COR-L47 (cell line): ENCODE measurements around the gene PATZ1.

Source experiments
- DNase-seq: peaks from one replicate; lab custom pipeline; 2025; lab: John Stamatoyannopoulos, UW

Gene PATZ1

GRCh38 chr22:31282748-31283468 is 63.2 kb downstream of the PATZ1 start:
- DNase-seq = no peak

DNA sequence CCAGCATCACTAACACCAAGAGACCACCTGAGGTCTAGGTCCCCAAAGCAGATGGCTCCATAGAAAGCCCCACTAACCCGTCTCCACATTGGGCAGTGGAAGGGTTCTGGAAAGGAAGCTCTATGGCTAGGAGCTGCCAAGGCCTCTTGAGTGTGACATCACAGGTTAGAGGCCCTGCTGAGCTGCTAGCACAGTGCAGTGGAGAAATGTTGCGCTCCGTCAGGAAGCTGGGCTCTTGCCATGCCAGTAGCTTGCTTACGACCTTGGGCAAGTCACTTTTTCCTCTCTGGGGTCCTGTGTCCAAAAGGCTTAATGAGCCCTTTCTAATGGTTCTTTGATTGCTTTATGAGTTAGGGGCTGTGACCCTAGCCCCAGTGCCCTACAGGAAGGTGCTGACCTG is 64.4 kb downstream of the PATZ1 start:
- no peak for DNase-seq

DNA sequence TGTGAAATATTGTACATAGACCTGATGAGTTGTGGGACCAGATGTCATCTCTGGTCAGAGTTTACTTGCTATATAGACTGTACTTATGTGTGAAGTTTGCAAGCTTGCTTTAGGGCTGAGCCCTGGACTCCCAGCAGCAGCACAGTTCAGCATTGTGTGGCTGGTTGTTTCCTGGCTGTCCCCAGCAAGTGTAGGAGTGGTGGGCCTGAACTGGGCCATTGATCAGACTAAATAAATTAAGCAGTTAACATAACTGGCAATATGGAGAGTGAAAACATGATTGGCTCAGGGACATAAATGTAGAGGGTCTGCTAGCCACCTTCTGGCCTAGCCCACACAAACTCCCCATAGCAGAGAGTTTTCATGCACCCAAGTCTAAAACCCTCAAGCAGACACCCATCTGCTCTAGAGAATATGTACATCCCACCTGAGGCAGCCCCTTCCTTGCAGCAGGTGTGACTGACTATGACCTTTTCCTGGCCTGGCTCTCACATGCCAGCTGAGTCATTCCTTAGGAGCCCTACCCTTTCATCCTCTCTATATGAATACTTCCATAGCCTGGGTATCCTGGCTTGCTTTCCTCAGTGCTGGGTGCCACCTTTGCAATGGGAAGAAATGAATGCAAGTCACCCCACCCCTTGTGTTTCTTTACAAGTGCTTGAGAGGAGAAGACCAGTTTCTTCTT is 66.2 kb downstream of the PATZ1 start:
- no peak for DNase-seq

DNA sequence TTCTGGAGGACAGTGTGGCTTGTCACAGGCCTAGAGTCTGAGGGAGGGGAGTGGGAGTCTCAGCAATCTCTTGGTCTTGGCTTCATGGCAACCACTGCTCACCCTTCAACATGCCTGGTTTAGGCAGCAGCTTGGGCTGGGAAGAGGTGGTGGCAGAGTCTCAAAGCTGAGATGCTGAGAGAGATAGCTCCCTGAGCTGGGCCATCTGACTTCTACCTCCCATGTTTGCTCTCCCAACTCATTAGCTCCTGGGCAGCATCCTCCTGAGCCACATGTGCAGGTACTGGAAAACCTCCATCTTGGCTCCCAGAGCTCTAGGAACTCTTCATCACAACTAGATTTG is 66.8 kb downstream of the PATZ1 start:
- DNase-seq = no peak

GRCh38 chr22:31278626-31279326 is 67.4 kb downstream of the PATZ1 start:
- no peak for DNase-seq

- DNase-seq = no peak
Observed at GRCh38 chr22:31278151-31278621, 68.0 kb downstream of the PATZ1 start.

DNA sequence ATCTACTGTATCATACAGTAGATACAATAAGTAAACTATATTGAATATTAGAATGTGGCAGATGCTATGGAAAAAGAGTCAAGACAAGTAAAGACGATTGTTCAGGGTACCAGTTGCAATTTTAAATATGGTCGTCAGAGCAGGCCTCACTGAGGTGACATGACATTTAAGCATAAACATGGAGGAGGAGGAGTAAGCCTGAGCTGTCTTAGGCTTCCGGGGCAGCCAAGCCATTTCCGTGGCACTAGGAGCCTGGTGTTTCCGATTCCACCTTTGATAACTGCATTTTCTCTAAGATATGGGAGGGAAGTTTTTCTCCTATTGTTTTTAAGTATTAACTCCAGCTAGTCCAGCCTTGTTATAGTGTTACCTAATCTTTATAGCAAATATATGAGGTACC is 68.4 kb downstream of the PATZ1 start:
- DNase-seq = no peak

GRCh38 chr22:31276426-31277167 is 69.5 kb downstream of the PATZ1 start:
- no peak for DNase-seq
